Mesendoderm (in vitro differentiated cells): ENCODE measurements around the gene RRP9. TPM values are rescaled to one million over a fixed set of nuclear protein-coding genes. Genes with fewer than 3 reads are reported as not detected.
"Not testable (repeated sequence)": the region's sequence is repeated elsewhere in the genome, so short reads cannot be mapped to it uniquely, and the experiment has no call there.

Experiments used
- DNase-seq: peaks from one replicate; pipeline ENCODE4 v3.0.0; 2013
- H2AK5ac ChIP-seq: 2 replicates; pipeline ENCODE4 v1.6.1; 2013; ENCODE audit warnings: low read length, inconsistent platforms
- H2BK120ac ChIP-seq: 2 replicates; pipeline ENCODE4 v1.6.1; 2013; ENCODE audit warnings: low read depth, mild to moderate bottlenecking, low read length, moderate library complexity, mixed read lengths
- H2BK15ac ChIP-seq: replicated peaks from 2 replicates; pipeline ENCODE4 v1.6.1; 2013; ENCODE audit warnings: low read depth, mild to moderate bottlenecking, moderate library complexity
- H2BK5ac ChIP-seq: 2 replicates; pipeline ENCODE4 v1.6.1; 2013; ENCODE audit warnings: low read length, inconsistent platforms
- H3K18ac ChIP-seq: 2 replicates; pipeline ENCODE4 v1.6.1; 2013; ENCODE audit warnings: mild to moderate bottlenecking, low read length, mixed read lengths
- H3K23ac ChIP-seq: one replicate; pipeline ENCODE4 v1.6.1; 2013; ENCODE audit warnings: low read length
- H3K27ac ChIP-seq: 2 replicates; pipeline ENCODE4 v1.5.1; 2013; ENCODE audit warnings: low read depth, mild to moderate bottlenecking, inconsistent platforms, low read length, moderate library complexity
- H3K27me3 ChIP-seq: 2 replicates; pipeline ENCODE4 v1.6.1; 2013; ENCODE audit warnings: low read length, control low read depth, mild to moderate bottlenecking, inconsistent platforms; ENCODE audit not compliant: insufficient read depth, poor library complexity
- H3K36me3 ChIP-seq: 2 replicates; pipeline ENCODE4 v1.6.1; 2013; ENCODE audit warnings: low read length, inconsistent platforms; ENCODE audit not compliant: control insufficient read depth, insufficient read depth
- H3K4ac ChIP-seq: one replicate; pipeline ENCODE4 v1.6.1; 2013; ENCODE audit warnings: low read depth, mild to moderate bottlenecking, low read length, moderate library complexity
- H3K4me1 ChIP-seq: 2 replicates; pipeline ENCODE4 v1.6.1; 2013; ENCODE audit warnings: low read depth, low read length, inconsistent platforms; ENCODE audit not compliant: control insufficient read depth
- H3K4me2 ChIP-seq: 2 replicates; pipeline ENCODE4 v1.6.1; 2013; ENCODE audit warnings: low read length
- H3K4me3 ChIP-seq: 2 replicates; pipeline ENCODE4 v1.5.1; 2013; ENCODE audit warnings: mild to moderate bottlenecking, low read length
- H3K56ac ChIP-seq: one replicate; pipeline ENCODE4 v1.6.1; 2013; ENCODE audit warnings: low read length
- H3K79me1 ChIP-seq: 2 replicates; pipeline ENCODE4 v1.6.1; 2013; ENCODE audit warnings: low read length, inconsistent platforms
- H3K79me2 ChIP-seq: 2 replicates; pipeline ENCODE4 v1.6.1; 2013; ENCODE audit warnings: mild to moderate bottlenecking, low read length; ENCODE audit not compliant: control insufficient read depth, insufficient read depth
- H3K9ac ChIP-seq: 2 replicates; pipeline ENCODE4 v1.6.1; 2013; ENCODE audit warnings: low read length, inconsistent platforms
- H4K5ac ChIP-seq: one replicate; pipeline ENCODE4 v1.6.1; 2013; ENCODE audit warnings: low read length
- H4K8ac ChIP-seq: one replicate; pipeline ENCODE4 v1.6.1; 2013; ENCODE audit warnings: low read depth, mild to moderate bottlenecking, control low read depth, low read length, moderate library complexity
- WGBS: extraction: QIAGEN DNeasy Blood & Tissue Kit; methylation state at CpG from one replicate; pipeline ENCODE4 v1.1.7; 2013; ENCODE audit warnings: low lambda C conversion rate, missing lambda C conversion rate; ENCODE audit not compliant: insufficient coverage; ENCODE audit errors: extremely low coverage; 5-methylcytosine and 5-hydroxymethylcytosine counted together
- polyA plus RNA-seq, 2 experiments: library from polyadenylated mRNA; stranded (reverse); fragments of 200-250 nt; gene quantifications; one replicate each; pipeline ENCODE4 v1.2.3, GENCODE V29; 2013

The RRP9 gene
- 41.3 TPM for polyA plus RNA-seq (2013, experiment 1 of 2)
- 41.6 TPM for polyA plus RNA-seq (2013, experiment 2 of 2)

GRCh38 chr3:51941798-51942602 is at the start of gene RRP9, which contains the start of gene PARP3:
TSS of gene RRP9 (minus strand) at chr3:51941904. CDS start at chr3:51941867, 37 bp downstream.
TSS of gene PARP3 (plus strand) at chr3:51942363. CDS start at chr3:51943356, 993 bp downstream.
- Histone ChIP-seq H3K4me3 (peak within 1 kb of the TSS; percentile 82), H3K23ac (peak within 1 kb of the TSS; percentile 67), H3K56ac (peak within 1 kb of the TSS; percentile 94), H3K27me3 (no peaks in the 10 kb centered on the region), H3K36me3 (peaks cover 4% of the 10 kb centered on the region), H3K79me1 (peaks cover 20% of the 10 kb centered on the region), H2AK5ac (peak within 1 kb of the TSS; percentile 88), H3K4me1 (peaks cover 4% of the 10 kb centered on the region), H3K4me2 (peak within 1 kb of the TSS; percentile 65), H4K8ac (peak within 1 kb of the TSS; percentile 65), H3K79me2 (peaks cover 27% of the 10 kb centered on the region), H4K5ac (no peak within 1 kb of the TSS), H3K27ac (no peak within 1 kb of the TSS), H3K4ac (peak within 1 kb of the TSS; percentile 39), H2BK15ac (no peak within 1 kb of the TSS), H3K18ac (peak within 1 kb of the TSS; percentile 34), H2BK120ac (no peak within 1 kb of the TSS), H3K9ac (peak within 1 kb of the TSS; percentile 78), H2BK5ac (peak within 1 kb of the TSS; percentile 54)
- WGBS: no CpG with 5 or more reads among the region's 67 CpGs
- peak; percentile 100 for DNase-seq

GRCh38 chr3:51990501-51990971 is 48.8 kb upstream of the RRP9 start:
- H4K5ac ChIP-seq, DNase-seq, H3K4me3 ChIP-seq, H3K4ac ChIP-seq, H2AK5ac ChIP-seq, H2BK120ac ChIP-seq, H3K27ac ChIP-seq, H3K4me2 ChIP-seq, H2BK15ac ChIP-seq, H3K9ac ChIP-seq, H3K56ac ChIP-seq, H4K8ac ChIP-seq, H3K27me3 ChIP-seq, H2BK5ac ChIP-seq, H3K18ac ChIP-seq, H3K23ac ChIP-seq: not testable (repeated sequence)
- WGBS: no CpG with 5 or more reads among the region's 38 CpGs
- peaks cover 10% of the 10 kb centered on the region for H3K4me1 ChIP-seq
- peaks cover 21% of the 10 kb centered on the region for H3K36me3 ChIP-seq
- H3K79me2 ChIP-seq: peaks cover 18% of the 10 kb centered on the region
- peaks cover 18% of the 10 kb centered on the region for H3K79me1 ChIP-seq

GRCh38 chr3:51988286-51989146 is 46.8 kb upstream of the RRP9 start:
- H3K36me3 ChIP-seq: peaks cover 12% of the 10 kb centered on the region
- peaks cover 4% of the 10 kb centered on the region for H3K4me1 ChIP-seq
- H3K27me3 ChIP-seq: no peaks in the 10 kb centered on the region
- H3K4ac ChIP-seq: no peak overlapping the region
- H3K79me2 ChIP-seq: peaks cover 1% of the 10 kb centered on the region
- no peak overlapping the region for H2BK120ac ChIP-seq
- no peak overlapping the region for H4K8ac ChIP-seq
- H3K4me2 ChIP-seq: no peak overlapping the region
- peak; percentile 26 for DNase-seq
- no peak overlapping the region for H3K23ac ChIP-seq
- H3K9ac ChIP-seq: no peak overlapping the region
- peaks cover 8% of the 10 kb centered on the region for H3K79me1 ChIP-seq
- H2BK15ac ChIP-seq: no peak overlapping the region
- no peak overlapping the region for H2BK5ac ChIP-seq
- no peak overlapping the region for H3K27ac ChIP-seq
- H2AK5ac ChIP-seq: no peak overlapping the region
- no peak overlapping the region for H3K4me3 ChIP-seq
- no peak overlapping the region for H4K5ac ChIP-seq
- no CpG with 5 or more reads among the region's 15 CpGs for WGBS
- no peak overlapping the region for H3K18ac ChIP-seq
- peak overlapping the region; percentile 15 for H3K56ac ChIP-seq

- H3K18ac ChIP-seq: no peak overlapping the region
- no CpG with 5 or more reads among the region's 7 CpGs for WGBS
- DNase-seq: no peak
Measured at GRCh38 chr3:51987568-51987967, 45.9 kb upstream of the RRP9 start.

GRCh38 chr3:51986010-51986947 is 44.6 kb upstream of the RRP9 start:
- H3K9ac ChIP-seq: no peak overlapping the region
- H3K79me2 ChIP-seq: no peaks in the 10 kb centered on the region
- no peak overlapping the region for H3K27ac ChIP-seq

More at GRCh38 chr3:51987568-51987967, 45.9 kb upstream of the RRP9 start:
- Histone ChIP-seq H3K79me2 (no peaks in the 10 kb centered on the region), H3K36me3 (peaks cover 7% of the 10 kb centered on the region), H3K4me2 (no peak overlapping the region), H2BK120ac (no peak overlapping the region), H3K4ac (no peak overlapping the region), H3K56ac (no peak overlapping the region), H2BK15ac (no peak overlapping the region), H2AK5ac (no peak overlapping the region), H3K27ac (no peak overlapping the region), H4K5ac (no peak overlapping the region), H3K79me1 (peaks cover 6% of the 10 kb centered on the region), H3K4me1 (peaks cover 4% of the 10 kb centered on the region), H3K4me3 (no peak overlapping the region), H2BK5ac (no peak overlapping the region), H3K23ac (no peak overlapping the region), H4K8ac (no peak overlapping the region), H3K27me3 (no peaks in the 10 kb centered on the region), H3K9ac (no peak overlapping the region)

More at GRCh38 chr3:51986010-51986947, 44.6 kb upstream of the RRP9 start:
- H3K23ac ChIP-seq: no peak overlapping the region
- H2BK5ac ChIP-seq: no peak overlapping the region
- no peak overlapping the region for H2BK120ac ChIP-seq
- H4K5ac ChIP-seq: no peak overlapping the region
- DNase-seq: no peak
- H2BK15ac ChIP-seq: no peak overlapping the region
- H3K4me3 ChIP-seq: no peak overlapping the region
- H3K36me3 ChIP-seq: peaks cover 1% of the 10 kb centered on the region
- WGBS: no CpG with 5 or more reads among the region's 12 CpGs
- H2AK5ac ChIP-seq: no peak overlapping the region
- no peak overlapping the region for H3K4ac ChIP-seq
- H3K18ac ChIP-seq: no peak overlapping the region
- peak overlapping the region; percentile 15 for H3K56ac ChIP-seq
- no peaks in the 10 kb centered on the region for H3K27me3 ChIP-seq
- H3K4me2 ChIP-seq: no peak overlapping the region
- H3K4me1 ChIP-seq: peaks cover 2% of the 10 kb centered on the region
- no peak overlapping the region for H4K8ac ChIP-seq
- H3K79me1 ChIP-seq: peaks cover 3% of the 10 kb centered on the region
